RPMI7951 (cell line): ENCODE measurements around the gene ZNF487. TPM values are rescaled to one million over a fixed set of nuclear protein-coding genes. Genes with fewer than 3 reads are reported as not detected.
"Not testable (repeated sequence)": the region's sequence is repeated elsewhere in the genome, so short reads cannot be mapped to it uniquely, and the experiment has no call there.

Source experiments
- DNase-seq: peaks from one replicate; pipeline ENCODE4 v3.0.0-alpha.2; 2012; ENCODE audit warnings: low read depth
- total RNA-seq: library from RNA; depleted of rRNA; stranded (reverse); fragments of >200 nt; shearing (Covaris generic); gene quantifications from 2 replicates; pipeline ENCODE4 v1.2.3, GENCODE V29; 2014

The ZNF487 gene
- total RNA-seq, 1 experiment from 2014 or later = 6.1 TPM

GRCh38 chr10:43437141-43437870, 395 bp downstream of the ZNF487 start:
- no peak for DNase-seq

- no peak for DNase-seq
Observed at GRCh38 chr10:43440463-43441134, 3.7 kb downstream of the ZNF487 start.

DNA sequence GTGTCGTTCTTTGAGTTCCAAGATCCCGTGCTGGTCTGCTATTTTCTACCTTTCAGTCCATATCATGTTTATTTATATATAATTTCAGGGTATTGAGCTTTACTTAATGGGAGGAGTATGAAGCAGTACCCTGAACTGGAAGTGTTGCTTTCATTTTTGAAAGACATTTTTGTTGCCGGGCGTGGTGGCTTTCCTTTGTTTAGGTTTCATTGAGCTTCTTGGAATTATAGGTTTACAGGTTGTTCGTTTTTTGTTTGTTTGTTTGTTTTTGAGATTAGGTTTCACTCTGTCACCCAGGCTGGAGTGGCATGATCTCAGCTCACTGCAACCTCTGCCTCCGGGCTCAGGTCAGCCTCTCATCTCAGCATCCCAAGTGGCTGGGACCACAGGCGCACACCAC, 7.4 kb downstream of the ZNF487 start:
- no peak for DNase-seq

DNA sequence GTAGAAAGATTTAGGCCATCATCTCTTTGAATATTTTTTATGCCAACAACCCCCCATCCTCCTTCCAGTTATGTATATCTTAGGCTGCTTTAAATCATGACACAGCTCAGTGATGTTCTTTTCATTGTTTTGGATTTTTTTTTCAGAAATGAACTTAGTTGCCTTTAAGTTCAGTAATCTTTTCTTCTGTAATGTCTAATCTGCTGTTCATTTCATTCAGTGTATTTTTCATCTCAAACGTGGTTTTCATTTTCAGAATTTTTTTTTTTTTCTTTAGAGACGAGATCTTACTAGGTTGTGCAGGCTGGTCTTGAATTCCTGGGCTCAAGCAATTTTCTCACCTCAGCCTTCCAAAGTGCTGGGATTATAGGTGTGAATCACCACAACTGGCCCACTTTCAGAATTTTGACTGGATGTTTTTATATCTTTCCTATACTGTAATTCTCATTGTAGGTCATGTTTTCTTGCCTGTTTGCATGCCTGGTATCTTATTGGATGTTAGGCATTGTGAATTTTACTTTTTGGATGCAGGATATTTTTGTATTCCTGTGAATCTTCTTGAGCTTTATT, 8.1 kb downstream of the ZNF487 start:
- DNase-seq = no peak

DNA sequence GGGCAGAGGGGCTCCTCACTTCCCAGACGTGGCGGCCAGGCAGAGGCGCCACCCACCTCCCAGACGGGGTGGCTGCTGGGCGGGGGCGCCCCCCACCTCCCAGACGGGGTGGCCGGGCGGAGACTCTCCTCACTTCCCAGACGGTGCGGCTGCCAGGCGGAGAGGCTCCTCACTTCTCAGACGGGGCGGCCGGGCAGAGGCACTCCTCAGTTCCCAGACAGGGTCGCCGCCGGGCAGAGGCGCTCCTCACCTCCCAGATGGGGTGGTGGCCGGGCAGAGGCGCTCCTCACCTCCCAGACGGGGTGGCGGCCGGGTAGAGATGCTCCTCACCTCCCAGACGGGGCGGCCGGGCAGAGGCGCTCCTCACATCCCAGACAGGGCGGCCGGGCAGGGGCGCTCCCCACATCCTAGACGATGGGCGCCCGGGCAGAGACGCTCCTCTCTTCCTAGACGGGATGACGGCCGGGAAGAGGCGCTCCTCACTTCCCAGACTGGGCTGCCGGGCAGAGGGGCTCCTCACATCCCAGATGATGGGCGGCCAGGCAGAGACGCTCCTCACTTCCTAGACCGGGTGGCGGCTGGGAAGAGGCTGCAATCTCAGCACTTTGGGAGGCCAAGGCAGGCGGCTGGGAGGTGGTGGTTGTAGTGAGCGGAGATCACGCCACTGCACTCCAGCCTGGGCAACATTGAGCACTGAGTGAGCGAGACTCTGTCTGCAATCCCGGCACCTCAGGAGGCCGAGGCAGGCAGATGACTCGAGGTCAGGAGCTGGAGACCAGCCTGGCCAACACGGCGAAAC, 9.5 kb downstream of the ZNF487 start:
- not testable (repeated sequence) for DNase-seq

DNA sequence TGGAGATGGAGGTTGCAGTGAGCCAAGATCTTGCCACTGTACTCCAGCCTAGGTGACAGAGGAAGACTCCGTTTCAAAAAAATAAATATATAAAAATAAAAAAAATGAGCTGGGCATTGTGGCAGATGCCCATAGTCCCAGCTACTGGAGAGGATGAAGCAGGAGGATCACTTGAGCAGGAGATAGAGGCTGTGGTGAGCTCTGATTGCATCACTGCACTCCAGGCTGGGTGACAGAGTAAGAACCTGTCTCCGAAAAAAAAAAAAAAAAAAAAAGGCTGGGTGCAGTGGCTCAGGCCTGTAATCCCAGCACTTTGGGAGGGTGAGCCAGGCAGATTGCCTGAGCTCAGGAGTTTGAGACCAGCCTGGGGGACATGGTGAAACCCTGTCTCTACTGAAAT, 11.8 kb downstream of the ZNF487 start:
- DNase-seq = no peak

DNA sequence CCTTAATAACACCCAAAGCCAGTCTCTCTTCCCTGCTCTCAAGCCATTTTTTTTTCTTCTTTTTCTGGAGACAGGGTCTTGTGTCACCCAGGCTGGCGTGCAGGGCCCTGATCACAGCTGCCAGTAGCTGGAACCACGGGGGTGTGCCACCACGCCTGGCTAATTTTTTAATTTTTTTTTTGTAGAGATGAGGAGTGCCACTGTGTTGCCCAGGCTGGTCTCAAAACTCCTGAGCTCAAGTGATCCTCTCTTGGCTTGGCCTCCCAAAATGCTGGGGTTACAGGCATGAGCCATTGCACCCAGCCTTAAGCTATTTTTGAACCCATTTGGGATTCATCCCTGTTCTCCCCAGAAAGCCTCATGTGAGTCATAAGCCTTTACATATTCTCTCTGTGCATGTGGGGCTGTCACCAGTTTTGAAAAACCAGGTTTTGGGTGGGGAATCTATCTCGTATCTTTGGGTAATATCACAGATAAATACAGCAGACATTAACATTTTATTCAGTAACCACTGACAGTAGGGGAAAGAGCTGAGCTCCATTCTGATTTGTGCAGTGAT, 15.5 kb downstream of the ZNF487 start:
- DNase-seq = no peak

DNA sequence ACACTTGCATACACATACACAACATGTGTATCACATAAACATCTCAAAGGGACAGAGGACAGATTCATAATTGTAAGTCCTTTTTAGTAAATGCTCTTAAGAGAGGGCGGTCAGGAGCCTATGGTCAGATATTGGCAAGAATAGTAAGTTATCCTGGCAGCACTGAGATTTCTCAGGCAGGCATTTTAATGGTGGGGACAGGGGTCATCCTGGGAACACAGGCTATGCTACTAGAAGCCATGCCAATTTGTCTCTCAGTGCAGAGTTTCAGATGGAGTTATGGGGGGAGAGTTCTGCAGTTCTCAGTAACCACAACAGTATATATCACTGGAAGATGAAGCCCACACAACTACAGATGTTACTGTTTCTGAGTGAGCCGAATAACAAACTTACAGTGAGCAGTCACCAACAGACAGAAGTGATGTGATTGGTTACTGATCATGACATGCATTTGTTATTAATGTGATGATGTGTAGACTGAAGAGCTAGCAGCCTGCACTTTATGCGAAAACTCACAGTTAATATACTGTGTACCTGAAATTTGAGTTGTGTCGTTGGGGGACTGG, 16.4 kb downstream of the ZNF487 start:
- DNase-seq = no peak

- DNase-seq = not testable (repeated sequence)
Observed at GRCh38 chr10:43454025-43454424, 17.1 kb downstream of the ZNF487 start.

GRCh38 chr10:43456561-43456960, 19.6 kb downstream of the ZNF487 start:
- not testable (repeated sequence) for DNase-seq

DNA sequence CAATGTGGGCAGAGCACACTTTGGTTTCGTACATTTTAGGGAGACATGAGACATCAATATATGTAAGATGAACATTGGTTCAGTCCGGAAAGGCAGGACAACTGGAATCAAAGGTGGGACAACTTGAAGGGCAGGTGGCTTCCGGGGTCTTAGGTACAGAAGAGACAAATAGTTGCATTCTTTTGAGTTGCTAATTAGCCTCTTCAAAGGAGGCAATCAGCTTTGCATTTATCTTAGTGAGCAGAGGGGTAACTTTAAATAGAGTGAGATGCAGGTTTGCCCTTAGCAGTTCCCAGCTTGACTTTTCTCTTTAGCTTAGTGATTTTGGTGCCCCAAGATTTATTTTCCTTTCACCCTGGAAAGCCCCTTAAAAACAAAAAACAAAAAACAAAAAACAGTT, 21.3 kb downstream of the ZNF487 start:
- DNase-seq = no peak

DNA sequence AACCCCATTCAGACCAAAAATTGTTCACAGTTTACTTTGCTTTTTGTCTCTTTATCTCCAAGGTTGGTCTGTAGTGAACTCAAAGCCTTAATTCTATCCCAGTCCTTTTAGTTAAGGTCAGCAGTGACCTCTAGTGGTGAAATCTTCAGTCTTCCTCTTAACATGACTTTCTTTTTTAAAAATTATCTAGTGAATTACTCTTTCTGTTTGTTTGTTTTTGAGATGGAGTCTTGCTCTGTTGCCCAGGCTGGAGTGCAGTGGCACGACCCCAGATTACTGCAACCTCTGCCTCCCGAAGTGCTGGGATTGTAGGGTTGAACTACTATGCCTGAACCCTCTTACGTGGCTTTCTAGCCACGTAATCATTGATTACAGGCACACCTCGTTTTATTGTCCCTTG, 25.0 kb downstream of the ZNF487 start:
- peak; percentile 70 for DNase-seq

DNA sequence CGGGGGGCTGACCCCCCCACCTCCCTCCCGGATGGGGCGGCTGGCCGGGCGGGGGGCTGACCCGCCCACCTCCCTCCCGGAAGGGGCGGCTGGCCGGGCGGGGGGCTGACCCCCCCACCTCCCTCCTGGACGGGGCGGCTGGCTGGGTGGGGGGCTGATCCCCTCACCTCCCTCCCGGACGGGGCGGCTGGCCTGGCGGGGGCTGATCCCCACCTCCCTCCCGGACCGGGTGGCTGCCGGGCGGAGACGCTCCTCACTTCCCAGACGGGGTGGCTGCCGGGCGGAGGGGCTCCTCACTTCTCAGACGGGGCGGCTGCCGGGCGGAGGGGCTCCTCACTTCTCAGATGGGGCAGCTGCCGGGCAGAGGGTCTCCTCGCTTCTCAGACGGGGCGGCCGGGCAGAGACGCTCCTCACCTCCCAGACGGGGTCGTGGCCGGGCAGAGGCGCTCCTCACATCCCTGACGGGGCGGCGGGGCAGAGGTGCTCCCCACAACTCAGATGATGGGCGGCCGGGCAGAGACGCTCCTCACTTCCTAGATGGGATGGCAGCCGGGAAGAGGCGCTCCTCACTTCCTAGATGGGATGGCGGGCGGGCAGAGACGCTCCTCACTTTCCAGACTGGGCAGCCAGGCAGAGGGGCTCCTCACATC, 28.3 kb downstream of the ZNF487 start:
- not testable (repeated sequence) for DNase-seq

- not testable (repeated sequence) for DNase-seq
Observed at GRCh38 chr10:43465736-43466120, 28.8 kb downstream of the ZNF487 start.

GRCh38 chr10:43471146-43471545, 34.2 kb downstream of the ZNF487 start:
- no peak for DNase-seq

GRCh38 chr10:43471935-43472720, 35.2 kb downstream of the ZNF487 start:
- DNase-seq = no peak

- no peak for DNase-seq
Observed at GRCh38 chr10:43479275-43479674, 42.4 kb downstream of the ZNF487 start.

GRCh38 chr10:43482319-43483078, 45.6 kb downstream of the ZNF487 start:
- DNase-seq = no peak

GRCh38 chr10:43491855-43492254, 54.9 kb downstream of the ZNF487 start:
- DNase-seq = no peak

GRCh38 chr10:43502931-43503330, 66.0 kb downstream of the ZNF487 start:
- DNase-seq = no peak
